Left ventricle myocardium inferior (tissue), 1 donor: ENCODE measurements around the gene UQCRC1. TPM values are rescaled to one million over a fixed set of nuclear protein-coding genes. Genes with fewer than 3 reads are reported as not detected.

Experiments
- DNase-seq: peaks from one replicate; pipeline ENCODE4 v3.0.0-alpha.2; 2020
- H3K27ac ChIP-seq: fragments of 200-600 bp; replicated peaks from 2 replicates; pipeline ENCODE4 v1.8.0; 2021
- H3K27me3 ChIP-seq: fragments of 200-600 bp; 2 replicates; pipeline ENCODE4 v1.8.0; 2021; ENCODE audit warnings: low read depth
- H3K36me3 ChIP-seq: fragments of 200-600 bp; 2 replicates; pipeline ENCODE4 v1.8.0; 2021
- H3K4me1 ChIP-seq: fragments of 200-600 bp; 2 replicates; pipeline ENCODE4 v1.8.0; 2021
- H3K4me3 ChIP-seq: fragments of 200-600 bp; 2 replicates; pipeline ENCODE4 v1.8.0; 2021; ENCODE audit warnings: mild to moderate bottlenecking, moderate library complexity
- H3K9me3 ChIP-seq: fragments of 200-600 bp; replicated peaks from 2 replicates; pipeline ENCODE4 v1.8.0; 2021
- CTCF ChIP-seq: fragments of 200-600 bp; IDR thresholded peaks from 2 replicates; pipeline ENCODE4 v1.8.0; 2021; ENCODE audit warnings: antibody characterized with exemption, mild to moderate bottlenecking, borderline replicate concordance
- intact Hi-C: fragments of 100-400 bp; cut with micrococcal nuclease; formaldehyde crosslinking; loops from one replicate; pipeline ENCODE4 v1.11.0; 2022
- total RNA-seq: library from RNA; stranded (reverse); fragmentation: NEBNext Ultra II Directional; extraction: Animal tissue kit (Norgen Biotek cat#: 25700); gene quantifications from one replicate; pipeline ENCODE4 v1.2.1, GENCODE V29; 2021
- donor health status: DM: no; HTN: yes; CAD: no; lungs with severe emphysema.

Gene UQCRC1
- total RNA-seq, 1 donor from 2014 or later, result 1,000 TPM

DNA sequence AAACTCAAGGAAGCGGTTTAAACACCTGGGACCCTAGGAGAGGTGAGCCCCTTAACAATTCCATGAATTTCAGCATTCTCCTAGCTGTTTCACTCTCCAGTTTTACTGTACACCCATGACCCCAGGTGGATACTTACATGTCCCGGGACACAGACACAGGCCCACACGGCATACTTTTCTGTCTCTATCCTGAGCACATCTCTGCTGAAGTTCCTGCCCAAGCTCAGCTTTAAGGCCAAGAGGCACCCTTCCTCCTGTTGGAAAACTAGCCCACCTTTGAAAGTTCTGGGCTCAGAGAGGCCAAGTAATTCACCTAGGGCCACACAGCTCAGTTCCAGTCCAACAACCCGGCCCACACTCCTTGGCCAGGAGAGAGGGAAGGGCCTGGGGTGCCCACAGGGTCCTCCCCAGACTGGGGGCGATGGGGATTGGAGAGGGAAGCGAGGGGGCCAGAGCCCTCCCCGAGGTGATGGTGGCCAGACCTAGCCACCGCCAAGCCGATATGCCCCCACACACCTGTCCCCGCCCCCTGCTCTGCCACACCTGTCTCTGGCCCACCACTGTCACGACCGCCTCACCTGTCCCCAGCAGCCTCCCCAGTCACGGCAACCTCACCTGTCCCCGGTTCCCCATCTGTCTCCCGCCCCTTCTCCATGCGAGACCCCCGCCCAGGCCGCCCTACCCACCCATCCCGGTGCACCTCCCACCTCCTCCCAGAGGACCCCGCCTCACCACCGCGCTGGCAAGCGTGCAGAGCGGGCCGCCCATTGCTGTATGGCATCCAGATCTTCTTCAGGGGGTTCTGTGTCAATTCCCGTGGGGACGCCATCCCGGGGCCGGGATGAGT is 53.3 kb downstream of the UQCRC1 start:
- no peak for TF ChIP-seq CTCF
- Histone ChIP-seq H3K27ac (peak overlapping the region; percentile 72), H3K36me3 (no peaks in the 10 kb centered on the region), H3K27me3 (no peaks in the 10 kb centered on the region), H3K9me3 (no peaks in the 10 kb centered on the region), H3K4me1 (peaks cover 48% of the 10 kb centered on the region), H3K4me3 (peak overlapping the region; percentile 71)
- DNase-seq, result no peak
- intact Hi-C loops, result no loop called here

- TF ChIP-seq CTCF, result no peak
- no peaks in the 10 kb centered on the region for H3K36me3 ChIP-seq
- peaks cover 40% of the 10 kb centered on the region for H3K4me1 ChIP-seq
- intact Hi-C loops, result no loop called here
- no peak for DNase-seq
- H3K27me3 ChIP-seq, result no peaks in the 10 kb centered on the region
- H3K4me3 ChIP-seq, result no peak overlapping the region
- H3K9me3 ChIP-seq, result no peaks in the 10 kb centered on the region
- no peak overlapping the region for H3K27ac ChIP-seq
Observed at GRCh38 chr3:48555231-48555948, 54.1 kb downstream of the UQCRC1 start.

GRCh38 chr3:48553886-48554845 is 55.3 kb downstream of the UQCRC1 start:
- no peaks in the 10 kb centered on the region for H3K27me3 ChIP-seq
- no peak overlapping the region for H3K27ac ChIP-seq
- DNase-seq, result no peak
- intact Hi-C loops, result no loop called here
- H3K36me3 ChIP-seq, result no peaks in the 10 kb centered on the region
- H3K4me1 ChIP-seq, result peaks cover 29% of the 10 kb centered on the region
- no peak for TF ChIP-seq CTCF
- no peak overlapping the region for H3K4me3 ChIP-seq
- no peaks in the 10 kb centered on the region for H3K9me3 ChIP-seq

GRCh38 chr3:48553361-48553760 is 56.1 kb downstream of the UQCRC1 start:
- no peak for TF ChIP-seq CTCF
- peaks cover 28% of the 10 kb centered on the region for H3K4me1 ChIP-seq
- no peak for DNase-seq
- no peaks in the 10 kb centered on the region for H3K27me3 ChIP-seq
- H3K4me3 ChIP-seq, result no peak overlapping the region
- intact Hi-C loops, result no loop called here
- H3K36me3 ChIP-seq, result no peaks in the 10 kb centered on the region
- H3K9me3 ChIP-seq, result no peaks in the 10 kb centered on the region
- no peak overlapping the region for H3K27ac ChIP-seq
